Hematopoietic multipotent progenitor cell treated with erythropoietin and hydrocortisone succinate and interleukin-3 and kit ligand, for 17 days (in vitro differentiated cells): ENCODE data around the gene PDGFD.

Experiments
- DNase-seq: peaks from one replicate; pipeline ENCODE4 v3.0.0-alpha.2; 2015; ENCODE audit warnings: low spot score

The PDGFD gene

DNA sequence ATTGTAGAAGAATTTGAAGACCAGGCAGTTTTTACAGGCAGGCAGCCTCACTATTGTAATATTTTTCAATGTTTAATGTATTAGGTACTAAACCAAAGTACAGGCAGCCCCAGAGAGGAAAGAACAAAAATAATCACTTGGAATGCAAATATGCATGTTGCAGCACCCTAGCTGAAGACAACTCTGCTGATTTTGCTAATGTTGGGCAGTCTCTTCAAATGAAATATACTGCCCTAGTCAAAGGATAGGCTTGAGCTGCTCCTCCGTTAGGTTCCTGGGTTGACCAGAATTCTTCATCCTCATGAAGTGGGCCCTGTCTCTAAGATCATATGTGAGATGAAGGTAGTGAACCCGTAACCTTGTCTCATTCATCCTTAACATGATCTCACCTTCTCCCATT lies 280.7 kb downstream of the PDGFD start:
- no peak for DNase-seq

DNA sequence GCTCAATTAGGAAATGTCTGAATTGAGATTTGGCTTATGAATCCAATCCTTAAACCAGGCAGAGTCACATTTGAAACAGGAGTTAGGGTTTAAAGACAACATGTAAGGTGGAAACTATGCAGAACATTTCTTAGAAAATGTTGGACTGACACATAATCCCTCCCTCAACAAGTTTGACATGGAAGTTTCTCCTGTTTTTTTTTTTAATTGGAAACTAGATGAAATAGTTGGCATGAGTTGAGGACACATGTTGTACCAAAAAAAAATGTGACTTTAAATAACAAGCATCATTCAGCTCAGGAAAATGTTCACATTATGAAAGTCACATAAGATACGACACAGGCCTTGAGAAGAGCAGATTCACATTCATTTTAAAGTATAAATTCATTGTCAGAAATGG lies 282.4 kb downstream of the PDGFD start:
- no peak for DNase-seq

DNA sequence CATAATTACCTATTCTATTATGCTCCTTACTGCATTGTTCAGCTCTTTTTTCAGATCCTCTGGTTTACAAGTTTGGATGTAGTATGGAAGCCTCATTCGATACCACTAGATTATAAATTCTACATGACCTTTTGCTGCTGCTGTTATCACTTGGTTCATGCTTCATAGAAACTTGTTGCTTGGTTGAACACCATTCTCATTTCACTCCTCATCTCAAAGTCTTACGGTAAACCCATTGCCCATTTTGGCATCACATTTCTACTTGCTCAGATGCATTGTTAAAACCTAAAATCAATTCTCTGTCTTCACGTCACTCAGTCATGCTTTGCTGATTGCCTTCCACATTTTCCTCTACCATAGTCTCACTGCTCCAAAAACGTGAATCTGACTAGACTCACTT lies 283.0 kb downstream of the PDGFD start:
- DNase-seq, result no peak

- no peak for DNase-seq
These were observed 285.3 kb downstream of the PDGFD start for GRCh38 chr11:103878646-103879045.

DNA sequence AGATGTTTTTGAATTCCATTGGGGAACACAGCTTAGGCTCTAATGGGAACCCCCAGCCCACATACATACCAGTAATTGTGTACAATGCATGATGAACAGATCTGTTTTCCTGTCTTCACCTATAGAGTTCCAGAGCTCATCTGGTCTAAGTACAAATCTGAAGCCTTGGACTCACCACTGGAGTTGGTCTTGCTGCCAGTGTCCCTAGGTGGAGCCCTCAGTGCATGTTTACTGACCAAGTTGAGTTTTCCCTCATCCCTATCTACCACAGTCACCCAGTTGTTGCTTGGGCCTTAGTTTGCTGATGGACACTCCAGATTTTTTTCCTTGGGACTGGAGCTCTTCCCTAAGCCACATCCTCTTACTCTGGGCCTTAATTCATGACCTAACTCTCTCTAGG lies 286.7 kb downstream of the PDGFD start:
- no peak for DNase-seq

GRCh38 chr11:103875855-103876510 lies 288.0 kb downstream of the PDGFD start:
- DNase-seq, result no peak

DNA sequence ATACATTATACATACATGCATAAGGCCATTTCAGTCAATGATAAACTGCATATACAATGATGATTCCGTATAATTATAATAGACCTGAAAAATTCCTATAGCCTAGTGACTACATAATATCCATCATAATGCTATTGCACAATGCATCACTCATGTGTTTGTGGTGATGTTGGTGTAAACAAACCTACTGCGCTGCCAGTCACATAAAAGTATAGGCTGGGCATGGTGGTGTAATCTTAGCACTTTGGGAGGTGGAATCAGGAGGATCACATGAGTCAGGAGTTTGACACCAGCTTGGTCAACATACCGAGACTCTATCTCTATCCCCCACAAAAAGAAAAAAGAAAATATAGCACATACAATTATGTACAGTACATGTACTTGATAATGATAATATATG lies 291.2 kb downstream of the PDGFD start:
- no peak for DNase-seq

- DNase-seq, result no peak
These were observed 291.9 kb downstream of the PDGFD start for GRCh38 chr11:103871923-103872551.

GRCh38 chr11:103870821-103871309 lies 293.1 kb downstream of the PDGFD start:
- DNase-seq, result no peak

DNA sequence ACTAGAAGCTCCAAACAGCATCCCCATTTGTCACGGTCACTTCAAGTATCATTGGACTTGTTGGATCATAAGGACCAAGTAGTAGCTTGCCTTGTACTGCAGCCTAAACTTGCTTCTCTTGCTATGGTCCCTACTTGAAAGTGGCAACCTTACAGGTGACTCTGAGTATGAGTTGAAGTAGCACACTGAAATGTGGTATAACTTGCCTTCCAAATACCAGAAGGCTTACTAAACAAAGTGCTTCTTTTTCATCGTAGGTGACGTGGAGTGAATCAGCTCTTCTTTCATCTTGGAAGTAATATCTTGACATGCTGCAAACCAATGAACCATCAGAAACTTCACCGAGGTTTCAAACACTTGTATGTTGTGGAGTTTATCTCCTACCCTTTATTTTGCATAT lies 296.5 kb downstream of the PDGFD start:
- no peak for DNase-seq

DNA sequence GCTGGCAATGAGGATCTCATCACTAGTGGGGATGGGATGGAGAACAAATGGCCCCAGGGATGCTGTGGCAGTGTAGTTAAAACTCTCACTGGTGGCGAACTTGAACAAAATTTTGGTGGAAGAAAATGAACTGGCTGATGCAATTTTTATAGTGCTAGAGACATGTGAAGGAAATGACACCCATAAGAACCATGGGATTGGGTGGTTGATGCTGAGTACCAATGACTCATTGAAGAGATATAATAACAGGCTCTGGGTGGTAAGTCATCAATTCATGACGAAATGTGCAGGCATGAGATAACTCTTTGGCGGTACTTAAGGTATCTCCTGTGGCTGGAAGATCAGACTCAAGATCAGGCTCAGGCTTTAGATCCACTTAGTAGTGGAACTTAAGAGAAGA lies 300.4 kb downstream of the PDGFD start:
- DNase-seq, result no peak

GRCh38 chr11:103862802-103863174 lies 301.2 kb downstream of the PDGFD start:
- DNase-seq, result no peak

DNA sequence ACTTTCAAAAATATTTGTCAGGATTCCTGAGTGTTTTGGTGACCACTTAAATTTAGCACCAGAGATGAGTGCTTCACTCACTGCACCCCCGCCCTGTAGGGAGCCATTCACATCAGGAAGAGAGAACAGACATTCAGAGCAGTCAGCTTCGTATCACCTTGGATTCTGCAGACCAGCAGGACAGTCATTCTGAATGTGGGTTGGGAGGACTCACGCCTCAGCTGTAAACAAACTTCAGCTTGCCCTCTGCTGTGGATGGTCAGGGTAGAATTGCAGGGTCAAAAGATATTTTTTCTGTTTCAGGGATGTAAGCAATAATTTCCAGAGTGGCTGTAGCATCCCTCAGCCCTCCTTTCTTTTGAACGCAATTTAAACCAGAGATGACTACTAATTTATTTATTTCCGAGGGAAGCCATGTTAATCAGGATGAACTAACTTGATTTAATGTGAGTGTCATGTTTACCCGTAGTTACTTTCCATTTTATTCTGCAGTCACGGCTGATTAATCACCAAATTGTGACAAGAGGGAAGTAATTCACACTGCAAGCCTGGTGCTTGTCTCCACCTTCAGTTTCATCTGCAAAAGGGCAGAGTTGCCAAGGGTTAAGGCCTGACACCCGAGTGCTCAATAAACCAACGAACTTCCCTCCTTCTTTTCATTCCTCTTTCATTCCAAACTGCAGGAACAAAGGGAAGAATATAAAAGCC lies 301.7 kb downstream of the PDGFD start:
- no peak for DNase-seq
